Activated T-cell treated with anti-CD3 and anti-CD28 coated beads, Interleukin-2, amount 50 U/mL, for 24 hours (primary cell): ENCODE measurements around the gene ALKBH5.

ENCODE experiments used
- DNase-seq: peaks from one replicate; pipeline ENCODE4 v3.0.0-alpha.2; 2020
- H3K27ac Mint-ChIP-seq: 2 replicates; pipeline ENCODE4 v1.8.0; 2020; ENCODE audit warnings: mild to moderate bottlenecking, mixed read lengths
- H3K27me3 Mint-ChIP-seq: 2 replicates; pipeline ENCODE4 v1.8.0; 2020; ENCODE audit warnings: mixed read lengths
- H3K36me3 Mint-ChIP-seq: 2 replicates; pipeline ENCODE4 v1.8.0; 2020; ENCODE audit warnings: low read depth, mixed read lengths
- H3K4me1 Mint-ChIP-seq: 2 replicates; pipeline ENCODE4 v1.8.0; 2020; ENCODE audit warnings: low read depth, mixed read lengths
- H3K4me3 Mint-ChIP-seq: 2 replicates; pipeline ENCODE4 v1.8.0; 2020; ENCODE audit warnings: mild to moderate bottlenecking, moderate library complexity, mixed read lengths
- H3K9me3 Mint-ChIP-seq: 2 replicates; pipeline ENCODE4 v1.8.0; 2020; ENCODE audit warnings: mixed read lengths

The ALKBH5 gene

GRCh38 chr17:18172531-18173278 is 10.9 kb upstream of the ALKBH5 start:
- DNase-seq, result no peak
- Mint-ChIP-seq H3K27me3 (no peaks in the 10 kb centered on the region), H3K4me3 (no peak overlapping the region), H3K27ac (no peak overlapping the region), H3K36me3 (no peaks in the 10 kb centered on the region), H3K4me1 (no peaks in the 10 kb centered on the region), H3K9me3 (no peaks in the 10 kb centered on the region)

- no peaks in the 10 kb centered on the region for H3K9me3 Mint-ChIP-seq
- no peak overlapping the region for H3K4me3 Mint-ChIP-seq
- DNase-seq, result no peak
- no peaks in the 10 kb centered on the region for H3K4me1 Mint-ChIP-seq
- H3K27me3 Mint-ChIP-seq, result no peaks in the 10 kb centered on the region
- no peak overlapping the region for H3K27ac Mint-ChIP-seq
- H3K36me3 Mint-ChIP-seq, result no peaks in the 10 kb centered on the region
Observed at GRCh38 chr17:18173740-18174139, 9.9 kb upstream of the ALKBH5 start.

GRCh38 chr17:18176176-18176575 is 7.5 kb upstream of the ALKBH5 start:
- H3K9me3 Mint-ChIP-seq, result no peaks in the 10 kb centered on the region
- H3K4me1 Mint-ChIP-seq, result peaks cover 12% of the 10 kb centered on the region
- no peak for DNase-seq
- no peak overlapping the region for H3K27ac Mint-ChIP-seq
- no peaks in the 10 kb centered on the region for H3K27me3 Mint-ChIP-seq
- no peak overlapping the region for H3K4me3 Mint-ChIP-seq
- H3K36me3 Mint-ChIP-seq, result no peaks in the 10 kb centered on the region

- no peak overlapping the region for H3K4me3 Mint-ChIP-seq
- no peak overlapping the region for H3K27ac Mint-ChIP-seq
- peaks cover 22% of the 10 kb centered on the region for H3K4me1 Mint-ChIP-seq
- H3K9me3 Mint-ChIP-seq, result no peaks in the 10 kb centered on the region
- H3K27me3 Mint-ChIP-seq, result no peaks in the 10 kb centered on the region
- DNase-seq, result no peak
- H3K36me3 Mint-ChIP-seq, result no peaks in the 10 kb centered on the region
Observed at GRCh38 chr17:18177133-18177532, 6.5 kb upstream of the ALKBH5 start.

GRCh38 chr17:18177722-18178121 is 5.9 kb upstream of the ALKBH5 start:
- Mint-ChIP-seq H3K9me3 (no peaks in the 10 kb centered on the region), H3K27me3 (no peaks in the 10 kb centered on the region), H3K4me3 (no peak overlapping the region), H3K27ac (no peak overlapping the region), H3K4me1 (peaks cover 27% of the 10 kb centered on the region), H3K36me3 (no peaks in the 10 kb centered on the region)
- no peak for DNase-seq

GRCh38 chr17:18179196-18179595 is 4.4 kb upstream of the ALKBH5 start:
- H3K27me3 Mint-ChIP-seq, result no peaks in the 10 kb centered on the region
- no peak overlapping the region for H3K4me3 Mint-ChIP-seq
- no peaks in the 10 kb centered on the region for H3K9me3 Mint-ChIP-seq
- H3K36me3 Mint-ChIP-seq, result peaks cover 5% of the 10 kb centered on the region
- DNase-seq, result no peak
- H3K27ac Mint-ChIP-seq, result peak overlapping the region; percentile 56
- peaks cover 29% of the 10 kb centered on the region for H3K4me1 Mint-ChIP-seq

GRCh38 chr17:18179804-18180203 is 3.8 kb upstream of the ALKBH5 start:
- peaks cover 31% of the 10 kb centered on the region for H3K4me1 Mint-ChIP-seq
- H3K27ac Mint-ChIP-seq, result peak overlapping the region; percentile 56
- H3K9me3 Mint-ChIP-seq, result no peaks in the 10 kb centered on the region
- no peak overlapping the region for H3K4me3 Mint-ChIP-seq
- peaks cover 11% of the 10 kb centered on the region for H3K36me3 Mint-ChIP-seq
- DNase-seq, result no peak
- no peaks in the 10 kb centered on the region for H3K27me3 Mint-ChIP-seq

- Mint-ChIP-seq H3K36me3 (peaks cover 26% of the 10 kb centered on the region), H3K4me3 (peak overlapping the region; percentile 95), H3K9me3 (no peaks in the 10 kb centered on the region)
Observed at GRCh38 chr17:18181358-18181757, 2.3 kb upstream of the ALKBH5 start.

GRCh38 chr17:18182110-18182977 is 1.3 kb upstream of the ALKBH5 start:
- Mint-ChIP-seq H3K36me3 (peaks cover 36% of the 10 kb centered on the region), H3K27me3 (no peaks in the 10 kb centered on the region), H3K27ac (peak overlapping the region; percentile 99), H3K9me3 (no peaks in the 10 kb centered on the region), H3K4me1 (peaks cover 52% of the 10 kb centered on the region), H3K4me3 (peak overlapping the region; percentile 95)
- peak; percentile 37 for DNase-seq

More at GRCh38 chr17:18181358-18181757, 2.3 kb upstream of the ALKBH5 start:
- Mint-ChIP-seq H3K27ac (peak overlapping the region; percentile 99), H3K4me1 (peaks cover 43% of the 10 kb centered on the region), H3K27me3 (no peaks in the 10 kb centered on the region)
- peak; percentile 72 for DNase-seq

- H3K27me3 Mint-ChIP-seq, result no peaks in the 10 kb centered on the region
- H3K4me3 Mint-ChIP-seq, result peak overlapping the region; percentile 95
- H3K36me3 Mint-ChIP-seq, result peaks cover 42% of the 10 kb centered on the region
- peak; percentile 90 for DNase-seq
- H3K9me3 Mint-ChIP-seq, result no peaks in the 10 kb centered on the region
- H3K27ac Mint-ChIP-seq, result peak overlapping the region; percentile 99
- peaks cover 58% of the 10 kb centered on the region for H3K4me1 Mint-ChIP-seq
Observed at GRCh38 chr17:18182978-18183333, 672 bp upstream of the ALKBH5 start.

- DNase-seq, result peak; percentile 79
- Mint-ChIP-seq H3K4me1 (peaks cover 68% of the 10 kb centered on the region), H3K36me3 (peaks cover 54% of the 10 kb centered on the region), H3K27ac (peak overlapping the region; percentile 99), H3K9me3 (no peaks in the 10 kb centered on the region), H3K4me3 (peak overlapping the region; percentile 95), H3K27me3 (no peaks in the 10 kb centered on the region)
Observed at GRCh38 chr17:18184143-18185031, 759 bp downstream of the ALKBH5 start.

GRCh38 chr17:18185391-18185790 is 1.8 kb downstream of the ALKBH5 start:
- Mint-ChIP-seq H3K4me1 (peaks cover 71% of the 10 kb centered on the region), H3K27ac (peak overlapping the region; percentile 99), H3K27me3 (no peaks in the 10 kb centered on the region), H3K9me3 (no peaks in the 10 kb centered on the region), H3K36me3 (peaks cover 63% of the 10 kb centered on the region), H3K4me3 (peak overlapping the region; percentile 95)
- DNase-seq, result no peak

- Mint-ChIP-seq H3K9me3 (no peaks in the 10 kb centered on the region), H3K4me1 (peaks cover 71% of the 10 kb centered on the region), H3K27me3 (no peaks in the 10 kb centered on the region), H3K36me3 (peaks cover 69% of the 10 kb centered on the region), H3K27ac (peak overlapping the region; percentile 99), H3K4me3 (peak overlapping the region; percentile 95)
- no peak for DNase-seq
Observed at GRCh38 chr17:18185832-18186626, 2.4 kb downstream of the ALKBH5 start.

GRCh38 chr17:18186627-18186982 is 3.0 kb downstream of the ALKBH5 start:
- H3K36me3 Mint-ChIP-seq, result peaks cover 75% of the 10 kb centered on the region

More at GRCh38 chr17:18186627-18186982, 3.0 kb downstream of the ALKBH5 start:
- H3K9me3 Mint-ChIP-seq, result no peaks in the 10 kb centered on the region
- peak overlapping the region; percentile 99 for H3K27ac Mint-ChIP-seq
- H3K4me3 Mint-ChIP-seq, result peak overlapping the region; percentile 95
- H3K4me1 Mint-ChIP-seq, result peaks cover 71% of the 10 kb centered on the region
- DNase-seq, result no peak
- no peaks in the 10 kb centered on the region for H3K27me3 Mint-ChIP-seq
